Erythroblast (primary cell): ENCODE measurements around the gene FSIP1.

ENCODE experiments used
- GATA1 ChIP-seq: IDR thresholded peaks from 2 replicates; pipeline ENCODE4 v1.6.1; 2011; ENCODE audit warnings: low read depth, mild to moderate bottlenecking, control low read depth, low read length, moderate library complexity
- POLR2A ChIP-seq: IDR thresholded peaks from 2 replicates; pipeline ENCODE4 v1.6.1; 2011; ENCODE audit warnings: mild to moderate bottlenecking, low read length

DNA sequence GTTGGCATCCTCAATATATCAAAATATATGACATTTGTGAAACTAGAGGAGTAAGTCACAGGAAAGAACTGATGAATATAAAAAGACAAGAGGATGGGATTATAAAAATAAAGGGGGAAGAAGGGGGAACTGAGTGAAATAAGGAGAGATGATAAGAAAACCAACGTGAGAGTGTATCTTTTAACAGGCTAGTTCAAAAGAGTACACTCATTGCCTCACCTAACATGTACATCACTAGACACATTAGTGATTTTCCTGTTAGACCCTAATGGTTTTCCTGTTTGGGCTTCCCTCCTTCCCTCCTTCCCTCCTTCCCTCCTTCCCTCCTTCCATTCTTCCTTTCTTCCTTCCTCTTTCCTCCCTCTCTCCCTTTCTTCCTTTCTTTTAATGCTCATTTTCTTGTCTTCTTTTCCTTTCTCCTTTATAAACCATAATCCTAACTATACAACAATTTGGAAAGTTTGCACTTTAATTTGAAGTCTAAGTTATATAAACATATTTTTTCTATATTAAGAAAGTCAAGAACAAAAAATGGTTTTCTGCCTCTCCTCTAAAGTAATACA is 35.8 kb downstream of the FSIP1 start:
- TF ChIP-seq GATA1: no peak
- TF ChIP-seq POLR2A: no peak
